Activated T-helper 9 cell treated with anti-CD3 and anti-CD28 coated beads, Interleukin-2, amount 50 U/mL, for 16 hours (primary cell): ENCODE results near the gene ST8SIA6.
A peak's percentile ranks its signal among the peaks of the same experiment; 100 is the strongest.

Experiments used
- DNase-seq: peaks from one replicate; pipeline ENCODE4 v3.0.0-alpha.2; 2020; ENCODE audit warnings: low read depth

The ST8SIA6 gene

DNA sequence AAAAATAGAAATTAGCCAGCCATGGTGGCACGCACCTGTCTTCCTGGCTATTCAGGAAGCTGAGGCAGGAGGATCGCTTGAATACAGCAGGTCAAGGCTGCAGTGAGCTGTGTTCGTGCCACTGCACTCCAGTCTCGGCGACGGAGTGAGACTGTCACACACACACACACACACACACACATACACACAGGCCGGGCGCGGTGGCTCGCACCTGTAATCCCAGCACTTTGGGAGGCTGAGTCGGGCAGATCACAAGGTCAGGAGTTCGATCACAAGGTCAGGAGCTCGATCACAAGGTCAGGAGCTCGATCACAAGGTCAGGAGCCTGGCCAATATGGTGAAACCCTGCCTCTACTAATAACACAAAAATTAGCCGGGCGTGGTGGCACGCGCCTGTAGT, 68.4 kb downstream of the ST8SIA6 start:
- no peak for DNase-seq

GRCh38 chr10:17385066-17385465, 69.3 kb downstream of the ST8SIA6 start:
- no peak for DNase-seq

- DNase-seq, result no peak
Measured at GRCh38 chr10:17383801-17384555, 70.4 kb downstream of the ST8SIA6 start.

DNA sequence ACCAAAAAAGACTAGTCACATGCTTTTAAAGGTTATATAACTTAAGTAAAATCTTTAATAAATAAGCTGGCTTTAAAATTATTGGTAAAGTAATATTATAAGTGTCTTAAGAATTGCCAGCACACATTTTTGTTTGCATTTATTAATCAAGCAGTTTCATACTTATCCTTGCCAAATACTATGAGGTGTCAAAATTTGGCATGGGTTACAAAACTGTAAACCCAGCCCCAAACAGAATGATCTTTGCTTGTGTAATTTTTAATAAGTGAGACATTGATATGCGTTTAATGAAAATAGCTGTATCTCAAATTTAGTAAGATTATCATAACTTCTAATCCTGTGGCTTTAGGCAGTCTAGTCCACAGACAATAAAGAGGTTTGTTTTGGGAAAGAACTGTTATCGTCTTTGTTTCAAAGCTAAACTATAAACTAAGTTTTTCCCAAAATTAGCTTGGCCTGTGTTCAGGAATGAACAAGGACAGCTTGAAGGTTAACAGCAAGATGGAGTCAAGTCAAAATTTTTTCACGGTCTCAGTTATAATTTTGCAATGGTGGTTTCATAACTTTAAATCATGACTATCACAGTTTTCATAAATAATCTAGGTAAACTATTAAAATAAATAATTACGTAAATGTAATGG, 72.8 kb downstream of the ST8SIA6 start:
- no peak for DNase-seq

DNA sequence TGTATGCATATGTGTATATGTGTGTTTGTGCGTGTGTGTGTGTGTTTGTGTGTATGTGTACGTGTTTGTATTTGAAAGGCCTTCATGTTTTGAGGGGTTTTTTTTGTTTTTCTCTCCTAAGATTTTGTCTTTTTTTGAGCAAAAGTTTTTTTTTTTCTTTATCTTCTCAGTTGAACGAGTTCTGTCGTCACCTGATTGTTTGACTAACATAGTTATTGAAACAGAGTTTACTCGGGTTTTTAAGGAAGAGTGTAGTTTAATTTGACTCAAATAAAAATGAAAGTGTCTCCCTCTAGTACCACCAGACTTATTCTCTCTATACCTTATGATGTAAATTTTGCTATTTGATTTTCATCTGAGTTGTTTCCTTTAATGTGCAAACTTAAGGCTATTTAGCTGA, 73.5 kb downstream of the ST8SIA6 start:
- DNase-seq, result no peak

DNA sequence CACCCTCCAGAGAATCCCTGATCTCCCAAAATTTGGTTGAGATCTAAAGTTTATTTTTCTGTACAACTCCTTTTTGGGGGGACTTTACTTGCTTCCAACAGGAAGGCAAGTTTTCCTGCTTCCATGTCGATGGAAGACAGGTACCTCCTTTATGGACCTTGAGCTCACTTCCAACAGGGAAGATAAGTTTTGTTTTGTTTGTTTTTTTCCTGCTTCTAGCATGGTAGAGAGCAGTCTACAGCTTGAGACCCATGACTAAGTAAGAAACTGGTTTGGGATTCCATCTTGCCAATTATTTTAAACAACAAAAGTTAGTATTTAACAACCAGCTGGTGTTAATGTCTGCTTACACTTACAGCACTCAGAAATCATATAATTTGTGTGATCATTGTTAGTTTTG, 74.4 kb downstream of the ST8SIA6 start:
- no peak for DNase-seq

DNA sequence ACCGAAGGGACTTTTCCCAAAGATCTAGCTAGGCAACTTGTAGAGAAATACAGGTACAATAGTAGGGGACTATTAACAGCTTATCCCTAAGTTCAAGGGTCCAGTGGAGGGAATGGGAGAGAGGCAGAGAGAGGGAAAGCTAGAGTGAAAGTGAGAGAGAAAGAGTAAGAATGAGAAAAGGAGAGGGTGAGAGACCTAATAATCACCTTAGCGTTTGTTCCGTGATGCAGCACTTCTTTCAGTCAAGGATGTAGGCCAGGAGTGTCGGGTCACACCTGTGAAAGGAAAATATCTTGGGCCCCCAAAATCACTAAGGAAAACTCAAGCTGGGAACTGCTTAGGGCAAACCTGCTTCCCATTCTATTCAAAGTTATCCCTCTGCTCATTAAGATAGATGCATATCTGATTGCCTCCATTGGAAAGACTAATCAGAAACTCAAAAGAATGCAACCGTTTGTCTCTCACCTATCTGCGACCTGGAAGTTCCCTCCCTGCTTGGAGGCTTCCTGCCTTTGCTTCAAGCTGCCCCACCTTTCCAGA, 75.2 kb downstream of the ST8SIA6 start:
- no peak for DNase-seq

DNA sequence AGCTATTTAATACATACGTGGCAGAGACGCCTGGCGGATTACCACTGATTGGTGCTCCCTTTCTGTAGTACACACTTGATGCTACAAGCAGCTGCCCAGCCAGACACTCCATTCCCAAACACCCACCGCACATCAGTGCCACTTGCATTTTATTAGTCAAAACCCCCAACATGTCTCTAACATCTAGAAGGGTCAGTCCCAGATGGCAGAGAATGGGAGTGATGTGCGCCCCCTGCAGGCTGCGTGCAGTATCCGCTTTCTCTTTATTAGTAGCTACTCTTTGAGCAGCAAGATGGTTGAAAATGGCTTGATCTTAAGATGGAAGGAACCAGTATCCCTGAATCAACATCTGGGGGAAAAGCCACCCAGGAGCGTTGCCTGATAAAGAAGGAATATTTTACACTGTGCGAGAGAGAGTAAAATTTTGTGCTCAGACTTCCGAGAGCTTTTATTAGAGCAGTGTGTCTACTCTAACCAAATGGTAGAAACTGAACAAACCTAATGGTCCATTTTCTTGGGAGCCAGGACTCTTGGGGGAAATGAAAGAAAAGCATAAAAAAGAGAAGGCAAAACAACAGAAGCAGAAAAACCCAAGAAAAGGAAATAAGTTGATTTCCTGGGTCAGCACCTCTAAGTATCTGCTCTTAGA, 78.3 kb downstream of the ST8SIA6 start:
- DNase-seq, result peak; percentile 5

DNA sequence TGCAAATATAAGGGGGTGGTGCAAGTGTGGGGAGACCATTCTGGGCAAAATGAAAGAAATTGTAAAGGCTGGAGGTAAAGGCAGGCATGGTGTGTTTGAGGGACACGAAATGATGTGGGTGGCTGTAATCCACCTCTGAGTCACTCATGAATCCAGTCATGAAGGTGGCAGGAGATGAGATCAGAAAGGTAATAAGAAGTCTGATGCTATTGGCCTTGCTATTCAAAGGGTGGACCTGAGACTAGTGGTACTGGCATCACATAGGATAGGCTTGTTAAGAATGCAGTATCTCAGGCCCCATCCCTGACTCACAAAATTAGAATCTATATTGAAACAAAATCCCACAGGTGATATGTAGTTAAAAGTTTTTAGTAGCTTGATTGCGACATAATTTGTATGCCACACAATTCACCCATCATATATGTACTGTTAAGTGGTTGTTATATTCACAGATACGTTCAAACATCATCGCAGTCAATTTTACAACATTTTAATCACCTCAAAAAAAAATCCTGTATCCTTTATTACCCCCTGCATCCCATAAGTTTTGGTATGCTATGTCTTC, 85.6 kb downstream of the ST8SIA6 start:
- no peak for DNase-seq

GRCh38 chr10:17366705-17367104, 87.7 kb downstream of the ST8SIA6 start:
- DNase-seq, result no peak

- no peak for DNase-seq
Measured at GRCh38 chr10:17365402-17365801, 89.0 kb downstream of the ST8SIA6 start.

GRCh38 chr10:17358461-17358860, 95.9 kb downstream of the ST8SIA6 start:
- no peak for DNase-seq

GRCh38 chr10:17357781-17358180, 96.6 kb downstream of the ST8SIA6 start:
- DNase-seq, result no peak

GRCh38 chr10:17356820-17357219, 97.6 kb downstream of the ST8SIA6 start:
- DNase-seq, result no peak

DNA sequence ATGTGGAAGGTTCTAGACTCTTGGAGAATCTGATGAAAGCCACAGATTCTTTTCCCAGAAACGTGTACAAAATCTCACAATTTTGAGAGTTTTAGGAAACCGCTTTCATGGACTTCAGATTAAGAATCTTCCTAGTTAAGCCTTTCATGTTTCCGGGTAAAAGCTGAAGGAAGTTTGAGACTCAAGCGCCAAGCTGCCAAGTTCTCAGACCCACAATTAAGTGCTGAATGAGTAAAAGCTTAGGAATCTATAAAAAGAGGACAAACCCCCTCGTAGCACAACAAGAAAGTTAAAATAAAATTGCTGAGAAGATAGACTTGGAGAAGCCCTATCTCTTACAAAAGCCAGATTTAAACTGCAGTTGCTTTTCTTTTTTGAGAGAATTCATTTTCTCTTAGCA, 99.6 kb downstream of the ST8SIA6 start:
- no peak for DNase-seq

GRCh38 chr10:17353568-17354300, 100.7 kb downstream of the ST8SIA6 start:
- DNase-seq, result no peak

DNA sequence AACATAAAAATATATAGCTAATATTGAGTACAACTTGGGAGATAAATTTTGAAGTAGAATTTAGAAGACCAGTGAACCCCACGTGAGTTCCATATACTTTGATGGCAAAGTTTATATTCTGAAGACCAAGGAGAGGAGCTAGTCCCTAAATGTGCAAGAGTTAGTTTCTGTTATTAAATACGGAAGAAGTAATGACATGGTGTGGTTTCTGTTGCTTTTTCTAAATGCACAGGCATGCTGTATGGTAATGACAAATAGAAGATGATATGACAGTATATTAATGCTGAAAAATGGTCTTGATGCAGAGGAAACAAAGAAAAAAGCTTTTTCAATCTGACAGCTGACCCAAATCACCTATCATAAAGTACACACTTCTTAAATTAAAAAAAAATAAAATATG, 101.8 kb downstream of the ST8SIA6 start:
- no peak for DNase-seq

- DNase-seq, result no peak
Measured at GRCh38 chr10:17351506-17351905, 102.9 kb downstream of the ST8SIA6 start.

GRCh38 chr10:17349717-17350116, 104.7 kb downstream of the ST8SIA6 start:
- no peak for DNase-seq

DNA sequence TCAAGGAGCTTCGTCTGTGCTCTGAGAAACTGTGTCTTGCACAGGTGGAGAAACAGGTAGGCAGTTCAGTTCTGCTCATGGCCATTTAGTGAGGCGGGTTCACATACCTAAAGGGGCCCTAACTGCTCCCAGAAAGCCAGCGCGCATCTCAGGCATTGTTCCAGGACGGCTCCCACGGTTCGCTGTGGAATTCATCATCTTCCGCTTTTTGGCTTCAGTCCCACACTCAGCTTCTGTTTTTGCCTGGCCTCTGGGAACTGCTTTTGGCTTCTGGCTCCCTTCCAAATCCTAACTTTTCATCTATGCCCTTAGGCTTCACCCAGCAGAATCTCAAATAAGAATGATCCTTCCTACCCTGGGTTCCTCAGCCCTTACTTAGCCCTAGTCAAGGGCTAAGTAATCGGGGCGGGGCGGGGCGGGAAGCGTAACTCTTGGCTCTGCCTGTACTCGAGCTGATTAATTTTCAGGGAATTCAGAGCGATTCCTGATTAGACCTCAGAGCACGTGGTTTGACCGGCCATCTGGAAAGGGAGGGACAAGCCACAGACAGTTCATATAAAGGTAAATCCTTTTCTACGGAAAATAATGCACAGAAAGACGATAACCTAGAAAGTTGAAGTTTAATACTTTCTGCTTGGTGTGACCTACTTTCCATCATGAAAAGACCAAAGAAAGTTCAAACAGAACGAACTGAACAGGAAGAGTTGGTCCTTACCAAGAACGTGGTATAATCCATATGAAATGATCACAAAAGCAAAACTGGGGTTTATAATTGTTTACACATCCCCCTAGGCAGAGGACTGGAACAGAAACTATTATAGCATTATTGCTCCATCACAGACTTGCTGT, 105.7 kb downstream of the ST8SIA6 start:
- DNase-seq, result no peak

DNA sequence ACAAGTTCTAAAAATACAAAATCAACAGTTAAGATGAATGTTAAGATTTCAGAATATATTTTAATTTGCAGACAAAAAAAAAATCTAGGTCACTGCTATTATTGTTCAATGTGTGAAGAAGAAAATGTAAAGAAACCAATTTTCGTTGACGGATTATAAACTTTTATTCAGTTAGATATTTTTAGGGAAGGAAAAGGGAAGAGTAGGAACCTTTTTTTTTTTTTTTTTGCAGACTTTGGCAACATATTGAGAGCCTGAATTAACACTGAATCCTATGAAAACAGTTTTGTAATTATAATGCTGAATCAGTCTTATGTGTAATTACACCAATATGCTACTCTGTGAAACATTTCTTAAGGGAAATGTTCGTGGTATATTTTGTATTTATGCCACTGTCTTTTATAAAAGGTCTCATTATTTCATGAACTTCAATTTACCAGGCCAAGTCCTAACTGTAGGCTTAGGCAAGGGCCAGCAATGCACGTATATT, 106.3 kb downstream of the ST8SIA6 start:
- DNase-seq, result no peak
